ENCODE measurements around the gene LRCH1.
"Not testable (repeated sequence)": the region's sequence is repeated elsewhere in the genome, so short reads cannot be mapped to it uniquely, and the experiment has no call there.

Gene LRCH1

DNA sequence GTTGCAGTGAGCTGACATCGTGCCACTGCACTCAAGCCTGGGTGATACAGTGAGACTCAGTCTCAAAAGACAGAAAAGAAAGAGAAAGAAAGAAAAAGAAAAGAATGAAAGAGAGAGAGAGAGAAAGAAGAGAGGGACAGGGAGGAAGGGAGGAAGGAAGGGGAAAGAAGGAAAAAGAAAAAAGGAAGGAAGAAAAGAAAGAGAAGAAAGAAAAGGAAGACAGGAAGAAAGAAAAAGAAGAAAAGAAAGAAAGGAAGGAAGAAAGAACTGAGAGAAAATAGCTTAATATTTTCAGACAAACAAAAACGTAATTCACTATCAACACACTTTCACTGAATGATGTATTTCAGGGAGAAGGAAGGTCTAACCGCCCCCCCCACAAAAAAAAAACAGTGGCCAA is 204.7 kb downstream of the LRCH1 start:
- Histone ChIP-seq H3K27ac (no peak overlapping the region), H3K27me3 (replicated peaks) (no peaks in the 10 kb centered on the region), H3K36me3 (replicated peaks) (no peaks in the 10 kb centered on the region), H3K4me3 (ENCODE audit: low read depth, low read length) (no peak overlapping the region)
- TF ChIP-seq, protein P1, sequence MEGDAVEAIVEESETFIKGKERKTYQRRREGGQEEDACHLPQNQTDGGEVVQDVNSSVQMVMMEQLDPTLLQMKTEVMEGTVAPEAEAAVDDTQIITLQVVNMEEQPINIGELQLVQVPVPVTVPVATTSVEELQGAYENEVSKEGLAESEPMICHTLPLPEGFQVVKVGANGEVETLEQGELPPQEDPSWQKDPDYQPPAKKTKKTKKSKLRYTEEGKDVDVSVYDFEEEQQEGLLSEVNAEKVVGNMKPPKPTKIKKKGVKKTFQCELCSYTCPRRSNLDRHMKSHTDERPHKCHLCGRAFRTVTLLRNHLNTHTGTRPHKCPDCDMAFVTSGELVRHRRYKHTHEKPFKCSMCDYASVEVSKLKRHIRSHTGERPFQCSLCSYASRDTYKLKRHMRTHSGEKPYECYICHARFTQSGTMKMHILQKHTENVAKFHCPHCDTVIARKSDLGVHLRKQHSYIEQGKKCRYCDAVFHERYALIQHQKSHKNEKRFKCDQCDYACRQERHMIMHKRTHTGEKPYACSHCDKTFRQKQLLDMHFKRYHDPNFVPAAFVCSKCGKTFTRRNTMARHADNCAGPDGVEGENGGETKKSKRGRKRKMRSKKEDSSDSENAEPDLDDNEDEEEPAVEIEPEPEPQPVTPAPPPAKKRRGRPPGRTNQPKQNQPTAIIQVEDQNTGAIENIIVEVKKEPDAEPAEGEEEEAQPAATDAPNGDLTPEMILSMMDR (IDR thresholded peaks at IDR 0.05; ENCODE audit: low read depth, low read length, missing control alignments) = no peak
- in situ Hi-C loops (cut with HindIII; ENCODE audit: low pct_ligation_motif_present, low sequenced_read_pairs) = no loop called here
- DNase-seq = no peak

DNA sequence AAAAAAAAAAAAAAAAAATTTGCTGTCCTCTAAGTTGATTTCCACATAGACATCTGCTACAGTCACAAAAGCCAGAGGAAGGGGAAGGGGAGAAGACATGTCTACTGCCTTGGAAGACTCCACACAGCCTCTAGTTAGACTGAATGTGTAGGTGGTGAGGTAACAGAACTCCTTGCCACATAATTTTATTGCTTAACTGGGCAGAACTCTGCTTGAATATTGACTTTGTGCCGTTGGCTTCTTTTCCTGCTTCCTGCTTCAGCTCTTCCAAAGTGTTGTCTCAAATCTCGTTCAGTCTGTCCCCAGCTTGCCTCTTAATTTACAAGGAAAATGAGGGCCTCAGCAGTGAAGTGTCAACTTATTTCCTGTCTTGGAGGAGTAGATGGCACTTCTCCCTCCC is 206.9 kb downstream of the LRCH1 start:
- Histone ChIP-seq H3K27ac (no peak overlapping the region), H3K36me3 (replicated peaks) (no peaks in the 10 kb centered on the region), H3K27me3 (replicated peaks) (no peaks in the 10 kb centered on the region), H3K4me3 (ENCODE audit: low read depth, low read length) (no peak overlapping the region)
- TF ChIP-seq, protein P1 (IDR thresholded peaks at IDR 0.05; ENCODE audit: low read depth, low read length, missing control alignments) = no peak
- in situ Hi-C loops (cut with HindIII; ENCODE audit: low pct_ligation_motif_present, low sequenced_read_pairs) = no loop called here
- no peak for DNase-seq

GRCh38 chr13:46761174-46761573 is 208.2 kb downstream of the LRCH1 start:
- TF ChIP-seq, protein P1 (IDR thresholded peaks at IDR 0.05; ENCODE audit: low read depth, low read length, missing control alignments) = no peak
- Histone ChIP-seq H3K27me3 (replicated peaks) (no peaks in the 10 kb centered on the region), H3K4me3 (ENCODE audit: low read depth, low read length) (no peak overlapping the region), H3K36me3 (replicated peaks) (no peaks in the 10 kb centered on the region), H3K27ac (no peak overlapping the region)
- no peak for DNase-seq
- in situ Hi-C loops (cut with HindIII; ENCODE audit: low pct_ligation_motif_present, low sequenced_read_pairs) = no loop called here

DNA sequence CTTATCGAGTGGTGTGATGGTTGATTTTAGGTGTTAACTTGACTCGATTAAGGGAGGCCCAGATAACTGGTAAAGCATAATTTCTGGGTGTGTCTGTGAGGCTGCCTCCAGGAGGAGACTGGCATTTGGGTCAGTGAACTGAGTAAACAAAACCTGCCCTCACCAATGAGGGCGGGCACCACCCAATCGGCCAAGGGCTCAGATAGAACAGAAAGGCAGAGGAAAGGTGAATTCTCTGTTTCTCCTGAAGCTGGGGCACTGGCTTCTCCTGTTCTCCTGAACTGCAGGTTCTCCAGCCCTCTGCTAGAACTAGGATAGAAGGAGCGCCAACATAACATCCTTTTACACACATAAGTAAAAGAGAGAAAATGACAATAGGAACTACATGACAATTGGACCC is 208.9 kb downstream of the LRCH1 start:
- DNase-seq = no peak
- TF ChIP-seq, protein P1 (IDR thresholded peaks at IDR 0.05; ENCODE audit: low read depth, low read length, missing control alignments) = no peak
- no peak overlapping the region for H3K4me3 ChIP-seq (ENCODE audit: low read depth, low read length)
- no peaks in the 10 kb centered on the region for H3K36me3 ChIP-seq (replicated peaks)
- no peak overlapping the region for H3K27ac ChIP-seq
- in situ Hi-C loops (cut with HindIII; ENCODE audit: low pct_ligation_motif_present, low sequenced_read_pairs) = no loop called here
- no peaks in the 10 kb centered on the region for H3K27me3 ChIP-seq (replicated peaks)

- H3K27me3 ChIP-seq (replicated peaks); DNase-seq; in situ Hi-C loops (cut with HindIII; ENCODE audit: low pct_ligation_motif_present, low sequenced_read_pairs); H3K27ac ChIP-seq; H3K4me3 ChIP-seq (ENCODE audit: low read depth, low read length): not testable (repeated sequence)
- peaks cover 13% of the 10 kb centered on the region for H3K36me3 ChIP-seq (replicated peaks)
These were observed 217.0 kb downstream of the LRCH1 start for GRCh38 chr13:46769925-46770324.

DNA sequence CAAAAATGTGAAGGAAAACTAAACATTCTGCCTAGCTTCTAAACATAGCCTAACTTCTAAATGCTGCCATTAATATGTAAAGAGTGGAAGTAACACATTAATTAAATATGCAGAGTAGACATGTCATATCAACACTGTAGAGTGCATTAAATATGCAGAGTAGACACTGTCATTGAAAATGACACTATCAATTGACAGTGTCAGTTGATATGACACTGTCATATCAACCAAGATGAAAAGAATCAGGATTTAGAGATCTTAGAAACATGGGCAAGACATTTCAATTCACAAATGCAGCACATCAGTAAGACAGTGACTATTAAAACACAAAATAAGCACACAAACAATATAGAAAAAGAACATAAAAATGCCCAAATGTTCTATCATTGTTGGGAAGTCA is 218.7 kb downstream of the LRCH1 start:
- in situ Hi-C loops (cut with HindIII; ENCODE audit: low pct_ligation_motif_present, low sequenced_read_pairs) = no loop called here
- H3K27me3 ChIP-seq (replicated peaks) = no peaks in the 10 kb centered on the region
- TF ChIP-seq, protein P1 (IDR thresholded peaks at IDR 0.05; ENCODE audit: low read depth, low read length, missing control alignments) = no peak
- H3K36me3 ChIP-seq (replicated peaks) = peaks cover 20% of the 10 kb centered on the region
- DNase-seq = no peak
- no peak overlapping the region for H3K27ac ChIP-seq
- no peak overlapping the region for H3K4me3 ChIP-seq (ENCODE audit: low read depth, low read length)

Data from brain microvascular endothelial cell (primary cell).